Cardiac muscle cell (in vitro differentiated cells and primary cell): Measurements from ENCODE around the gene TPP1. TPM values are rescaled to one million over a fixed set of nuclear protein-coding genes. Genes with fewer than 3 reads are reported as not detected.

Experiments
- DNase-seq, 2 donors: peaks; one replicate each; pipeline versions ENCODE4 v3.0.0 to v3.0.0-alpha.2; 2010 to 2017; ENCODE audit warnings: low read depth in 1 of 2, low spot score in 1 of 2
- H3K27ac ChIP-seq: fragments of 200-600 bp; sonication (generic); 2 replicates; pipeline ENCODE4 v1.5.1; 2016
- H3K27me3 ChIP-seq: fragments of 200-600 bp; sonication (generic); 2 replicates; pipeline ENCODE4 v1.6.0; 2016; ENCODE audit warnings: control low read depth
- H3K36me3 ChIP-seq: fragments of 200-600 bp; sonication (generic); 2 replicates; pipeline ENCODE4 v1.5.1; 2016; ENCODE audit warnings: control low read depth
- H3K4me1 ChIP-seq: fragments of 200-600 bp; sonication (generic); 2 replicates; pipeline ENCODE4 v1.8.1; 2017; ENCODE audit warnings: low read depth, mild to moderate bottlenecking, mixed run types
- H3K4me3 ChIP-seq: fragments of 200-600 bp; sonication (generic); 2 replicates; pipeline ENCODE4 v1.5.1; 2016; ENCODE audit warnings: mild to moderate bottlenecking
- H3K9me3 ChIP-seq: fragments of 200-600 bp; sonication (generic); 2 replicates; pipeline ENCODE4 v1.5.1; 2017; ENCODE audit warnings: low read depth, mild to moderate bottlenecking, control low read depth
- CTCF ChIP-seq: IDR thresholded peaks from 2 replicates; pipeline ENCODE4 v1.5.1; 2012; ENCODE audit warnings: low read depth, mild to moderate bottlenecking, low read length
- polyA plus RNA-seq: library from polyadenylated mRNA; unstranded; fragments of >200 nt; fragmentation: Nextera tagmentation; extraction: Ambion mirVana; gene quantifications from 2 replicates; pipeline ENCODE4 v1.2.1, GENCODE V29; 2016
- total RNA-seq: library from RNA; depleted of rRNA; stranded (reverse); fragments of >200 nt; gene quantifications from 2 replicates; pipeline ENCODE4 v1.2.3, GENCODE V29; 2016

The TPP1 gene
- 13.2 and 27.8 TPM in 2 replicates for total RNA-seq
- 28.0 and 36.8 TPM in 2 replicates for polyA plus RNA-seq

- H3K4me3 ChIP-seq: peak within 1 kb of the TSS; percentile 63
- peak within 1 kb of the TSS; percentile 70 for H3K27ac ChIP-seq
- H3K27me3 ChIP-seq: no peaks in the 10 kb centered on the region
- peak; percentile 94 to 95 for DNase-seq
- H3K4me1 ChIP-seq: no peaks in the 10 kb centered on the region
- no peaks in the 10 kb centered on the region for H3K9me3 ChIP-seq
- no peak for TF ChIP-seq CTCF
- no peaks in the 10 kb centered on the region for H3K36me3 ChIP-seq
Observed at GRCh38 chr11:6619004-6619745, at the start of gene TPP1. Gene TPP1 (minus strand): TSS chr11:6619422. CDS start chr11:6619400, 22 bp downstream.

DNA sequence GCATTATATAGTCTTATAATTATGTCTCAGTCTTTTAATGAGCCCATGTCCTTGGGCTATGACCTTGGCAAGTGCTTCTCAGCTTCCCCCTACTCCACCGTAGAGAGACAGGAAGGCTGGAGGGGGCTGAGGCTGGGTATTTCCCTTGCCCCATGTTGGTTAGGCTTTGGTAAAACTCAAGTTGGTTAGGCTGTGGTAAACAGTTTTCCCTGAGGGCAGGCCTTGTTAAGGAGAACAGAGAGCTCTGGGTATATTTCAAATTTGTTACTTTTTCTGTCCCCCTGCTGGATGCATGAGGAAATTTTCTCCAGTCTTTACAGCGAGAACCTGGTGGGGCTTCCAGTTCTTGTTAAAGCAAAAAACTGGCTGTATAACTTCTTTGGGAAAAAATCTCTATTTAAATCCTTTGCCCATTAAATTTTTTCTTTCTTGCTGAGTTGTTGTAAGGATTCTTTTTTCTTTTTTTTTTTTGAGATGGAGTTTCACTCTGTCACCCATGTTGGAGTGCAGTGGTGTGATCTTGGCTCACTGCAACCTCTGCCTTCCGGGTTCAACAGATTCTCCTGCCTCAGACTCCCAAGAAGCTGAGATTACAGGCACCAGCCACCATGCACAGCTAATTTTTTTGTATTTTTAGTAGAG lies 48.6 kb upstream of the TPP1 start:
- no peaks in the 10 kb centered on the region for H3K9me3 ChIP-seq
- peak; percentile 22 to 64 for DNase-seq
- no peak overlapping the region for H3K27ac ChIP-seq
- no peaks in the 10 kb centered on the region for H3K27me3 ChIP-seq
- no peaks in the 10 kb centered on the region for H3K36me3 ChIP-seq
- no peaks in the 10 kb centered on the region for H3K4me1 ChIP-seq
- peak; percentile 58 for TF ChIP-seq CTCF
- H3K4me3 ChIP-seq: no peak overlapping the region

GRCh38 chr11:6666302-6667183 lies 47.3 kb upstream of the TPP1 start:
- H3K27ac ChIP-seq: no peak overlapping the region
- H3K4me1 ChIP-seq: no peaks in the 10 kb centered on the region
- H3K36me3 ChIP-seq: no peaks in the 10 kb centered on the region
- no peak for TF ChIP-seq CTCF
- H3K27me3 ChIP-seq: no peaks in the 10 kb centered on the region
- H3K4me3 ChIP-seq: no peak overlapping the region
- DNase-seq: no peak
- H3K9me3 ChIP-seq: no peaks in the 10 kb centered on the region

- DNase-seq: no peak
- Histone ChIP-seq H3K27ac (no peak overlapping the region), H3K4me3 (no peak overlapping the region), H3K4me1 (no peaks in the 10 kb centered on the region), H3K27me3 (no peaks in the 10 kb centered on the region), H3K9me3 (no peaks in the 10 kb centered on the region), H3K36me3 (no peaks in the 10 kb centered on the region)
- TF ChIP-seq CTCF: no peak
Observed at GRCh38 chr11:6664551-6664950, 45.3 kb upstream of the TPP1 start.

DNA sequence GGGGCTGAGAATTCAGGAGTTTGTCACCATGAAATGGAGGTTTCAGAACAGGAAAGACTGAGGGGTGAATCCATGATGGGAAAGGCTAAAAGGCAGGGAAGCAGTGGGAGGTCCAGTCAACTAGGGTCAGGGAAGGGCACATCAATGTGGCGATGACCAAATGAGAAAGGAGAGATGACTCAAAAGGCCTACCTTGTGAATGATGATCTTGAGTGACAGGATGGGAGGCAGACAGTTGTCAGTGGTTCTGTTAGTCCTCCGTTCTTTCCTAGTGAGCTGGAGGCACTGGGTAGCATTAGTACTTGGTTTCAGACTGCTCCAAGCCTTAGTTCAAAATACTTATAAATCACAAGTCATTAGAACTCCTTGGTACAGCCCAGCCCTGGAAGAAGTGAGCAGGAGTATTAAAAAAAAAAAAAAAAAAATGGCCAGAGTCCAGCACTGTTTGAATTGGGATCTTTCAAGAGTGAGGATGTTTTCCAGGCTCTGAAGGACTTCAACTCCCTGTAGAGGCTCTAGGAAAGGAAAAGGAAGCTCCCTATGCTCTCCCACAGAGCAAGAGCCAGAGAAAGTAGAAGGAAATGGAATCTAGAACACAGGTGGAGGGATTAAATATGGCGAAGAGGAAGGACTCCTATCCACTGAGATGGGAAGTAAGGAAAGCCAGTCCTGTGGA lies 44.7 kb upstream of the TPP1 start:
- H3K27ac ChIP-seq: no peak overlapping the region
- no peaks in the 10 kb centered on the region for H3K9me3 ChIP-seq
- no peak overlapping the region for H3K4me3 ChIP-seq
- DNase-seq: peak in 1 of 2 donors; percentile 16
- no peaks in the 10 kb centered on the region for H3K27me3 ChIP-seq
- no peaks in the 10 kb centered on the region for H3K36me3 ChIP-seq
- no peak for TF ChIP-seq CTCF
- no peaks in the 10 kb centered on the region for H3K4me1 ChIP-seq
